IPS DF 4.7 (cell line): Measurements from ENCODE around the gene TEAD4.

Experiments used
- DNase-seq: peaks from one replicate; pipeline ENCODE4 v3.0.0-alpha.2; 2013; ENCODE audit warnings: low spot score; ENCODE audit errors: extremely low read depth

The TEAD4 gene

DNA sequence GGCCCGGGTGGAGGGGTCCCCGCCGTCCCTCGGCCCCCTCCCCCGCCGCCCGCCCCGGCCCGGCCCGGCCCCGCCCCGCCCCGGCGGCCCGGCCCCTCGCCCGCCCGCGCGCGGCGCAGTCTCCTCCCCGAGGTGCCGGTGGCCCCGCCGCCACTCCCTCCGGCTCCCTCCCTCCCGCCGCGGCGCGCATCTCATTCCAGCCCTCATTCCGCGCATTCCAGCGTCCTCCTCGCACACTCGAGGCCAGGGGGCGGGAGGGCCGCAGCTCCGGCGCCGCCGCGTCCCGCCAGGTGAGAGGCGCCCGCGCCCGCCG is at the start of gene TEAD4:
TEAD4 (plus strand) TSS at position 206 of the 313 bp plus-strand sequence.
- DNase-seq: no peak

DNA sequence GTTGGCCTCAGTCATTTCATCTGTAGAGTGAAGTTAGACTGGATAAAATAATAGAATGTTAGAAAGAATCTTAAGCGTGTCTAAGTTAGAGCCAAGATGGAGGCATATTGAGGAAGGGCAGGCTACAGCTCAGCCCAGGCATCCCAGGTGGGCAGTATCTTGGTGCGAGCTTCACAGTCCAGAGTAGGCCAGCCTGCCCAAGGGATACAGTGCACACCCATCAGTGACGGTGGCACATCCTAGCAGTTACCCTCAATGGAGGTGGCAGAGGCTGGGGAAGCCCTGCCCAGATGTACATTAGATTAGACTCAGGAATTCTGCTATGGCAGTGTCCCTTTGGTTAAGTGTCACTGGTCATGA is 47.0 kb upstream of the TEAD4 start:
- no peak for DNase-seq

DNA sequence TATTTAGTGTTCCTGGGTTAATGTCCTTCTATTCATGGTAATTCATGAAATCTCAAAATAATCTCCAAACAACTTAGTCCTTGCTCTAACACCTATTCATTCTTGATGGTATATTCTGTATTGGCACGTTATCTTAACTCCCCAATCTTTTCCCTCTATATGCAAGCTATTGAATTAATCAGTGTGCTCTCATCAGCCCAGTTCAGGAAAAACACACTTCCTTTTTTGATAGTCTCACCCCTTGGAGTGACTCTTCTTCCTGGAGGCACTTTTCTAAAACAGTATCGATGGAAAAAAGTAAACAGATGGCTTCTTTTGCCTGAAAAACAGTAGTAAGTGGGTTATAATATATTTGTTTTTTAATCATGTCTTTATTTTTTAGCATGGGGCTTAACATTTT is 39.9 kb upstream of the TEAD4 start:
- no peak for DNase-seq

DNA sequence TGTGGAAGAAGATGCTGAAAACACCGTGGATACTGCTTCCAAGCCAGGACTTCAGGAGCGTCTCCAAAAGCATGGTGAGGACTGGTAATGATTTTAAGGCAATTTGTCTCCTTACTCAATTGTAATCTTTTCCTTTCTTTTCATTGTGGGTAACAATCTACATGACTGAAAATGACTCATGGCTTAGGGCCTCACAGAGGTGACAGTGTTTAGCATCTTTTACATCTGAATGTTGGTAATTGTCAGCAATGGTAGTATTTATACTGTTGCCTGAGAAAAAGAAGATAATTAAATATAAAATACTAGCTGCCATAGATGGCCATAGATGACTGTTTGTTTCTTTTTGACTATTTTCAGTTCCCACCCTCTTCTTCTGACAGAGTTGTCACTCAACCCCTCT is 36.9 kb upstream of the TEAD4 start:
- no peak for DNase-seq

DNA sequence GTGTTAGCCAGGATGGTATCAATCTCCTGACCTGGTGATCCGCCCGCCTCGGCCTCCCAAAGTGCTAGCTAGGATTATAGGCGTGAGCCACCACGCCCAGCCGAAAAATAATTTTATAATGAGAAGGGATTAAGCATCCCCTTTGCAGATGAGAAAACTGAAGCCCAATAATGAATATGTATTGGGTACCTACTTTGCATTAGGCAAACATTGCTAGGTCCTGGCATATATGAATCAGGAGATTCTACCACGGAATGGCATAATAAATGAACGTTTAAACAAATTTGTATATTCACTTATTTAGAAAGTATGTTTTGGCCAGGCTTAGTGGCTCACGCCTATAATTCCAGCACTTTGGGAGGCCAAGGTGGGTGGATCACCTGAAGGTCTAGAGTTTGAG is 36.1 kb upstream of the TEAD4 start:
- no peak for DNase-seq

DNA sequence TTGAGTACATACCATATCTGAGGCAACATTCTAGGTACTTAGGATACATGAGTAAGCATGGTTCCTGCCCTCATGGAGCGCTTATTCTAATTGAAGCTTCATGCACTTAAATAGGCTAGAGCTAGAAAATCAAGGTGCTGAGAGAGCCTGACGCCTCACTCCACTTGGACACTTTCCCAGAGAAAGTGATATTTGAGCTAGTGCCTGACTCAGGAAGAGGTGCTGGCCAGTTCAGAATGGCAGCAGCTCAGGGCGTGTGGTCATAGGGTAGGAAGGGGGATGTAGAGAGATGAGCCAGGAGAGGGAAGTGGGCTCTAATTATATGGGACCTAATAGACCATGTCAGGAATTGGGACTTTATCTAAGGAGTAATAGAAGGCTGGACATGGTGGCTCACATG is 35.2 kb upstream of the TEAD4 start:
- no peak for DNase-seq

DNA sequence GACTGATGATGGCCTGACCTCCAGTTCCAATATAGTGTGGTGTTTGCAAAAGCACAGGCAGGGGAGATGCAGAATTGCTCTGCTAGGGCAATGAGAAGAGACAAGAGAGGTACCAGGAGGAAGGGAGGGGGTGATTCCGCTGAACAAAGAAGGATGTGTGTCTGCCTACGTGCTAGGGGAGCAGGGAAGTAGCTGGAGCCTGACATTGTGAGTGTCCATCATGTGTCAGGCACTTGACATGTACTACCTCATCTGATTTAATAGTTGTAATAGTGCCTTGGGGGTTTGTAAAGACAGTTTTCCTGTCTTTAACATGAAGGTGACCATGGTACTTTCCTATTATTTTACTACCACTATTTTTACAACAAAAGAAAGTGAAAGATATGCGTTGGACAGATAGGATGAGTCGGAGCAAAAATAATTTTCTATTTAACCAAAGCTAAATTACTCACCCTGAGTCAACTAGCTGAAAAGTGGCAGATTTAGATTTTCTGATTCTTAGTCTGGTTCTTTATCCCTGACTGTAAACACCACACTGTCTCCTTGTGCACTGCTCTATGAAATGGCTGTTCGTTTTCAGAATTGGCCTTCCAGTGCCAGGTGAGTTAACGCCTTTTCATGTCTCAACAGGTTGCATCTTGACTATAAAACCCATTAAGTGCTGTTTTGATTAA is 33.7 kb upstream of the TEAD4 start:
- no peak for DNase-seq

DNA sequence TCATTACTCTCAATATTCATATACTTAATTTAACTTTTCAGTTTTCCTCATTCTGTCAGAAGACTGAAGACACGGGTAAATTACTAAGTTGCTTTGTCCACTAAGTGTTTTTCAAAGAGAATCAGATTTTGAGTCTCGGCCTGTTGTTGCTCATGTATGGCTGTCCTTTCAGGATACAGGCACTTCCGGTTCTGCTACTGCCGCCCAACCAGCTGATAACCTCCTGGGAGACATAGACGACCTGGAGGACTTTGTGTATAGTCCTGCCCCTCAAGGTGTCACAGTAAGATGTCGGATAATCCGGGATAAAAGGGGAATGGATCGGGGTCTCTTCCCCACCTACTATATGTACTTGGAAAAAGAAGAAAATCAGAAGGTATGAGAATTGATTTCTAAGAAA is 28.3 kb upstream of the TEAD4 start:
- DNase-seq: no peak

DNA sequence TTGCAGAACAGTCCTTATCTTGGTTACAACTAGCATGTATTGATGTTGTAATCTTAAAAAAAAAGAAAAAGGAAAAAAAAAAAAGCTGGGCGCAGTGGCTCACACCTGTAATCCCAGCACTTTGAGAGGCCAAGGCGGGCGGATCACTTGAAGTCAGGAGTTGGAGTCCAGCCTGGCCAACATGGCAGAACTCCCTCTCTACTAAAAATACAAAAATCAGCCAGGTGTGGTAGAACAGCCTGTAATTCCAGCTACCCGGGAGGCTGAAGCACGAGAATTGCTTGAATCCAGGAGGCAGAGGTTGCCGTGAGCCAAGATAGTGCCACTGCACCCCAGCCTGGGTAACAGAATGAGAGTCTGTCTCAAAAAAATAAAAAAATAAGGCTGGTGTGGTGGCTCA is 25.6 kb upstream of the TEAD4 start:
- DNase-seq: no peak

DNA sequence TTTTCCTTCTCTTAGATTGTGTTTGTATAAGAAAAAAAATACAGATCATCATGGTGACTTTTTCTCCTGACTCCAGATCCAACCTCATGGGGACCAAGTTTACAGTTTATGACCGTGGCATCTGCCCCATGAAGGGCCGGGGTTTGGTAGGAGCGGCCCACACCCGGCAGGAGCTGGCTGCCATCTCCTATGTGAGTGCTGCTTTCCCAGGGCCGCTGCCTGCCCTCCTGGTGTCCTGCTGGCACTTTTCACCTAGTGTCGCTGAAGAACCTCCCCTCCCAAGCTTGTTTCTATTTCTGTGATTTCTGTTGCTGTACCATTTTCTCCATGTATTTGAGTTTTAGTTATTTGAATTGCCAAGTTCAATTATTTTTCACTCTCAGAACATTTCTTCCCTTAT is 24.8 kb upstream of the TEAD4 start:
- no peak for DNase-seq

DNA sequence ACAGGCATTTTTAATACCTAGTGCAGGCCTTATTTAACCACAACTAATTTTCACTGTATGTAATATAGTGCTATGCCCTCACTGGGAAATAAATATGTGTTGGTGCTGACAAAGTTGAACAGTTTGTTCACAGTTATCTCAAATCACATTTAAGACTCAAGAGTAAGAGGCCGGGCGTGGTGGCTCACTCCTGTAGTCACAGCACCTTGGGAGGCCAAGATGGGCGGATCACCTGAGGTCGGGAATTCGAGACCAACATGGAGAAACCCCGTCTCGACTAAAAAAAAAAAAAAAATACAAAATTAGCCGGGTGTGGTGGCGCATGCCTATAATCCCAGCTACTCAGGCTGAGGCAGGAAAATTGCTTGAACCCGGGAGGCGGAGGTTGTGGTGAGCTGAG is 22.9 kb upstream of the TEAD4 start:
- DNase-seq: no peak

DNA sequence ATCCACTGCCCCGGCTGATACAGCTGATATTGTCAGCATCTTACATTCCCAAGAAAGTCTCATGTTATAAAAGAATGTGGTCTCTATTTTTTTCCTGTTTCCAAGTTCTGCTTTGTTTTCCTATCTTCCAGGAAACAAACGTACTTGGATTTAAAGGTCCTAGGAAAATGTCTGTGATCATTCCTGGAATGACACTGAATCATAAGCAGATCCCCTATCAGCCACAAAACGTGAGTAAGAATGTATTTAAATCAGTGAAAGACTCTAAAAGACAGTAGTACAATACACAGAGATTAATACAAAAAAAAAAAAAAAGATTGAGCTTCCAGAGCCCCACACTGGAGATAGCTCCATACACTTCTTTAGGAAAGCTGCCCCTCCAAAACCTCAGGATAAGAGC is 21.7 kb upstream of the TEAD4 start:
- DNase-seq: no peak

DNA sequence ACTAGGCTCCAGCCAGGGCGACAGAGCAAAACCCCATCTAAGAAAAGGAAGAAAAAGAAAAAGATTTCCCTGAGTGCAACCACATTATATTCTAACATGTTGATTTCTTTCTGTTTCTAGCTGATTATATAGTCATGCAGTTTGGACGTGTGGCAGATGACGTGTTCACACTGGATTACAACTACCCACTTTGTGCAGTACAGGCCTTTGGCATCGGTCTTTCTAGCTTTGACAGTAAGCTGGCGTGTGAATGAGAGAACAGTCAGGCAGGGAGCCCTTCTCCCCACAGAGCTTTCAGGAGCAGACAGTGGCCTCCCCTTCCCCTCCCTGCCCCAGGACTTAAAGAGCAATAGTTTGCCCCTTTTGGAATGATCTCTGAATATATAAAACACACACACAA is 20.0 kb upstream of the TEAD4 start:
- DNase-seq: no peak

DNA sequence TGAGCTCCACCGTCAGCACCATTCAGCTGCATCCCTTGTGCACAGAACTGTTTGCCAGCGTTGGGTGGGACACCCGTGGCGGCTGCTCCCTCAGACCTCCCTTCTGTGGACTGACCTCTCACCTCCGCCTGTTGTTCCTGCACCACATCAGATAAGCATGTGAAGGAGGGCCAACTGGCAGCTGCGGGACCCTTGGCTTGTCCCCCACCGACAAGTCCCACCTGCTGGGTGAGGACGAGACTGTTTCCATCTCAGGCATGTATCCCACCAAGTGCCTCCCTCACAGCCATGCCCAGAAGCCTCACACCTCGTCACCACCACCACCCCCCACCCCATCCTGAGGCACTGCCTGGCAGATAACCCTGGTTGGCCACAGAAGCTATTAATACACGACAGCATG is 18.6 kb upstream of the TEAD4 start:
- no peak for DNase-seq

DNA sequence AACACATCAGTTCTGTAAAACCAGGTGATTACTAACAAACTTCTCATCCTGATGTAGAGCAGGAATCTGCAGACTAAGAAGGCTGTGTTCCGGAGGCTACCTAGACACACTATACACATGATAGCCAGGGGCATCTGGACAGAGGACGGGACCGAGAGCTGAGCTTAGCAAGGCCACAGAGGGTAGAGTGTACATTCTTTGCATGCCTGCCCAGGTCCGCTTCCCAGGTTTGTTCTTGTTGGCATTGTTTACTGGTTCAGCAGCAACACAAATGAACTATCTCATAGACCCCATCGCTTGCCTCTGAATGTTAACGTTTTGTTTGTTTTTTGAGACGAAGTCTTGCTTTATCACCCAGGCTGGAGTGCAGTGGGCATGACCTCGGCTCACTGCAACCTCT is 17.7 kb upstream of the TEAD4 start:
- DNase-seq: no peak

DNA sequence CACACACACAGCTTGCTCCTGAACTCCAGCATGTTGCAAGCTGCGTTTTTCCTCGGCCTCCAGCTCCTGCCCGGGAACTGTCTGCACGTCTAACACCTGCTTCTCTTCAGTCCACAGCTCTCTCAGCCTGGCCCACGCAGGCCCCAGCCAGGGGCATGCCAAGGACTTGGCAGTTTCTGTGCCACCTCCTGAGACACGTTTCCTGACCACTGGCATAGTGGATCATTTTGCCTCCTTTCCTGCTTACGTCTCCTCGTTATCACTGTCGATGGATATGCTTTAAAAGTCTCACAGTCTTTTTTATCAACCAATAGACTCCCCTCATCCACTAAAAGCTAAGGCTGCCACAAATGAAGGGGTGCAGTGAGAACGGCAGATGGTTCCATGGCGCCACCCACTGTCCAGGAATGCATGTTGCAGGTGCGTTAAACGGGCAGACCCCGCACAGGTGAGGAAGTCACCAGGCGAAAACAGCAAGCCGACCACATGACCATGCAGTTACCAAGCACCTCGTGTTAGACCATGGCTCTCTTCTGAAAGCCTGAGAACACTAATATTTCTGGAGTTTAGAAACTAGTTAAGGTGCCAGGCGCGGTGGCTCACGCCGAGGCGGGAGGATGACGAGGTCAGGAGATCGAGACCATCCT is 14.7 kb upstream of the TEAD4 start:
- DNase-seq: no peak

DNA sequence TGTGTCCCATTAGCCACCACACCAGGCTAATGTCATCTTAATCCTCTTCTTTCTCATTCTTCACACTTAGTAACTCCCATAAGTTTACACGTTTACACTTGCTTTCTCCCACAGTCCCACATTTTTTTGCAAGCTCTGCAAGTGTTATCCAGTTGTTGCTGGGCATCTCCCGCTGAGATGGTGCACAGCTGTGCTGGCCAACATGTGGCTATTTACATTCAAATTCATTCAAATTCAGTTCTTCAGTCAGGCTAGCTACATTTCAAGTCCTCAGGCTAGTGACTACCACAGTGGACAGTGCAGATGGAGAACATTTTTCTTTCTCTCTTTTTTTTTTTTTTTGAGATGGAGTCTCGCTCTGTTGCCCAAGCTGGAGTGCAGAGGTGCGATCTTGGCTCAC is 9.8 kb upstream of the TEAD4 start:
- no peak for DNase-seq

DNA sequence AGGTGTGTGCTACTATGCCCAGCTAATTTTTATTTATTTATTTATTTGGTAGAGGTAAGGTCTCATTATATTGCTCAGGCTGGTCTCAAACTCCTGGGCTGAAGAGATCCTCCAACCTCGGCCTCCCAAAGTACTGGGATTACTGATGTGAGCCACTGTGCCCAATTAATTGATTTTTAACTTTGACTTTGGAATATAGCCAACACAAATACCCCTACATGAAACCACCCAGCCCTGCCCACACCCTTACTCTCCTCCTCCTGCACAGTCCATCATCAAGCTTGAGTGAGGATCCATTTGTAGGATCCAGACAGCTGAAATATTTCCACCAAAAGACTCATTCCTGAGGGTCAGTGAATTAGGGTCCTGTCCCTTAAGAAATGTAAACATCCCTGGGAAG is 3.3 kb upstream of the TEAD4 start:
- DNase-seq: no peak

DNA sequence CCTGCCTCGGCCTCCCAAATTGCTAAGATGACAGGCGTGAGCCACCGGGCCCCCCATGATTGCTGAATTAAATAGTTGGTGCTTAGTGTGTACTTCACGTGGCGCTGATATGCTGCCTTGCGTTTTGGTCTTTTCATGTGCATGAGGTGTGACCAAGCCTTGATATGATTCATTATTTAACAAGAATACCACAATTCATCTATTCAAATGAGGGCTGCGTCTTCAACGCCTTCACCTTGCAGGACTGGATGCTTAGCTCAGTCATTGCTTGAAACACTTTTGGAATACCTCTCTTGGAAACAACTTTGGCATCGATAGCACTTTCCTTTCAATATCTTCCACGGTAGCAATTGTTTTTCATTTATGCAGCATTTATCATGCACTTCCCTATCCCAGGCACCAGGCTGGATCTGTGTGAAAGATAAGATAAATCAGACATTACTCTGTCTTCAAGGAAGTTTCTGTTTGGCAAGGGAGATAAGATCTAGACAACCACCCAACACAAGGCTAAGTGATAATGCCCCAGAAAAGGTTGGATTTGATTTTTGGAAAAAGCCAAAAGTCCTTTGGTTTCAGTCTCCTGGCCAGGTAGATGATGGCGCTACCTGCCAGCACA is 1.3 kb upstream of the TEAD4 start:
- DNase-seq: no peak

DNA sequence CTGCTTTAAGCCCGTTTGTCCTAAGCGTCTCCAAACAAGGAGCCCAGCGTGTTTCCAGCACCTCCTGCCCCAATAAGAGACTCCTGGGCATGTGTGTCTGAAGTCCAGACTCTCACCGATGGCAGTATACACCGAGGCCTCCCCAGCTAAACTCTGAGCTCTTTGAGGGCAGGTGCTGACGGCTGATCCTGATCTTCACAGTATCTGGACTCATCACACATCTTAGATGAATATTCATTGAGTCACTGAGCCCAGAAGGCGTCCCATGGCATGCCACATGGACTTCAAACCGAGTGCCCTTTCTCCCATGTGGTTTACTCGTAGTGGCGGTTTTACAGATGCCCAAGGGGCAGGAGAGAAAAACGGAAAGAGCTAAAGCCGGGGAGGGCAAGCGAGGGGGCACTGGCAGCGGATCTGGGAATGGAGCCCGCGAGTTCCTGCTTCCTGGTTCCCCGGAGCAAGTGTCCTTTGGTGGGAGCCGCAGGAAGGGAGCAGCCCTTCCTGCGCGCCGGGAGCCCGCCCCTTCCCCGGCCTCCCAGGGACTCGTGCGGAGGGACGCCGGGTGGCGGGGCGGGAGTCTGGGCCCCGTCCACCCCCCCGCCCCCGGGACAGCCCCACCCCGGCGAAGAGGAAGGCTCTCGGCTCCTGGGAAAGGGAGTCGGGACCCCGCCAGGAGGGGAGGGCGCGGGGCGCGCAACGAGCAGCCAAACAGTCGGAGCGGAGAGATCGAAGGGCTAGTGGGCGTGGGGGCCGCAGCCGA is 585 bp upstream of the TEAD4 start:
- no peak for DNase-seq

DNA sequence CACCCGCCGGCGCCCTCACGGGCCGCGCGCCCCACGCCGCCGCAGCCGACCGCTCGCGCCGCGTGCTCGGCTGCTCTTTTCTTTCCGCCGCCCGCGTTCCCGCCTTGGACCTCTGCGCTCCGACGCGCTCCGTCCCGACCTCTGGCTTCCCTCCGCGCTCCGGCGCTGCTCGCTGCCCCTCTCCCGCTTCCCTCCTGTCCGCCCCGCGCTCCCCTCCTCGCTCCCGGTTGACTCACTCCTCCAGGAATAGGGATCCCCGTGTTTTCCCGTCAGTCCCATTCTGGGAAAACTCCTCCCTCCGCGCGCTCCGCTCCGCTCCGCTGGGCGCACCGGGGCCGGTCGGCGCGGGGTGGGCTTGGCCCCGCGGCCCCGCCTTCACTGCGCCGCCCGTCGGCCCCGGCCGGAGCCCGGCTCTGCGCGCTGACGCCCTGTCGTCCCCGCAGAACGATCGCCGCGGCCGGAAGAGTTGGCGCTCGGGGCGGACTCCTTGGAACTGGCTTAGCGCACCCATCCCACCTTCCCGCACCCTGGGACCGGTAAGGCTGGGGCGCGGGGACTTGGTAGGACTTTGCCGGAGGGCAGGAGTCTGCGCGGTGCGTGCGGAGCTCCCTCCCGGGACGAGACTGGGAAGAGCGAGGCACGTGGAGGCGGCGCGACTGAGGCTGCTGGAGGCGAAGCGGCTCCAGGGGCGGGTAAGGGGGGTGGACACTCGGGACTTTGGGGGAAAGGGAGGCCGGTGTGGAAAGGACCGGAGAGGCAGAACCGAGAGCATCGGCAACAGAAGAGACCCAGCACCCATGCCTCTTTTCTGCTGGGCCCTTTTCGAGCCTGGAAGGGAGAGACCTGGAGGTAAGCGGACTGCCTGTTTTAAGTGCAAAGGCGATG is 550 bp downstream of the TEAD4 start:
- DNase-seq: no peak
